Measurements from ENCODE around the gene DRAM2. TPM values are rescaled to one million over a fixed set of nuclear protein-coding genes. Genes with fewer than 3 reads are reported as not detected.
"Not testable (repeated sequence)": the region's sequence is repeated elsewhere in the genome, so short reads cannot be mapped to it uniquely, and the experiment has no call there.

The DRAM2 gene
- total RNA-seq, 2 donors from 2014 or later, result 49.7 to 64.9 TPM

- H3K9me3 Mint-ChIP-seq, result peaks cover 24% of the 10 kb centered on the region
- no peaks in the 10 kb centered on the region for H3K27me3 ChIP-seq (ENCODE audit: control insufficient read depth, insufficient read depth, low read length, poor library complexity, severe bottlenecking)
- no peak for TF ChIP-seq CTCF (conservative IDR thresholded peaks at IDR 0.05)
- no peak overlapping the region for H3K27ac ChIP-seq (ENCODE audit: low read depth, low read length)
- H3K4me3 Mint-ChIP-seq, result no peak overlapping the region
- no peak overlapping the region for H3K27ac Mint-ChIP-seq
- no peaks in the 10 kb centered on the region for H3K36me3 ChIP-seq (ENCODE audit: control insufficient read depth, insufficient read depth, low read length)
- no peak overlapping the region for H3K9ac ChIP-seq (ENCODE audit: extremely low read depth, low read length, poor library complexity, severe bottlenecking)
- H3K27me3 Mint-ChIP-seq (ENCODE audit: insufficient read depth), result no peaks in the 10 kb centered on the region
- H3K4me3 ChIP-seq (ENCODE audit: low read length), result no peak overlapping the region
- H3K9me3 ChIP-seq (ENCODE audit: control insufficient read depth, low read length), result peaks cover 13% of the 10 kb centered on the region
- no peaks in the 10 kb centered on the region for H3K36me3 Mint-ChIP-seq (ENCODE audit: low read depth)
- H3K4me1 Mint-ChIP-seq, result no peaks in the 10 kb centered on the region
- DNase-seq, result no peak
- H3K4me1 ChIP-seq (ENCODE audit: control insufficient read depth, insufficient read depth, low read length), result no peaks in the 10 kb centered on the region
Measured at GRCh38 chr1:111085676-111086075, 54.2 kb downstream of the DRAM2 start.

GRCh38 chr1:111084999-111085398 lies 54.9 kb downstream of the DRAM2 start:
- Mint-ChIP-seq H3K27me3 (ENCODE audit: insufficient read depth) (no peaks in the 10 kb centered on the region), H3K9me3 (peaks cover 25% of the 10 kb centered on the region), H3K4me3 (no peak overlapping the region), H3K27ac (no peak overlapping the region), H3K4me1 (no peaks in the 10 kb centered on the region), H3K36me3 (ENCODE audit: low read depth) (no peaks in the 10 kb centered on the region)
- no peak overlapping the region for H3K27ac ChIP-seq (ENCODE audit: low read depth, low read length)
- peaks cover 14% of the 10 kb centered on the region for H3K9me3 ChIP-seq (ENCODE audit: control insufficient read depth, low read length)
- 70 to 100% methylated on average over 1 to 2 of the region's 2 CpGs for WGBS, 2 experiments (ENCODE audit: insufficient coverage in 1 of 2, insufficient read length in 1 of 2)
- H3K4me1 ChIP-seq (ENCODE audit: control insufficient read depth, insufficient read depth, low read length), result no peaks in the 10 kb centered on the region
- no peaks in the 10 kb centered on the region for H3K27me3 ChIP-seq (ENCODE audit: control insufficient read depth, insufficient read depth, low read length, poor library complexity, severe bottlenecking)
- H3K4me3 ChIP-seq (ENCODE audit: low read length), result no peak overlapping the region
- no peak overlapping the region for H3K9ac ChIP-seq (ENCODE audit: extremely low read depth, low read length, poor library complexity, severe bottlenecking)
- no peak for TF ChIP-seq CTCF (conservative IDR thresholded peaks at IDR 0.05)
- no peak for DNase-seq
- no peaks in the 10 kb centered on the region for H3K36me3 ChIP-seq (ENCODE audit: control insufficient read depth, insufficient read depth, low read length)

GRCh38 chr1:111082421-111083203 lies 57.3 kb downstream of the DRAM2 start:
- Mint-ChIP-seq H3K36me3 (ENCODE audit: low read depth) (no peaks in the 10 kb centered on the region), H3K9me3 (peaks cover 39% of the 10 kb centered on the region), H3K27me3 (ENCODE audit: insufficient read depth) (no peaks in the 10 kb centered on the region), H3K4me3 (no peak overlapping the region), H3K4me1 (no peaks in the 10 kb centered on the region), H3K27ac (no peak overlapping the region)
- no peak for TF ChIP-seq CTCF (conservative IDR thresholded peaks at IDR 0.05)
- no peak overlapping the region for H3K4me3 ChIP-seq (ENCODE audit: low read length)
- no peak overlapping the region for H3K27ac ChIP-seq (ENCODE audit: low read depth, low read length)
- no peaks in the 10 kb centered on the region for H3K4me1 ChIP-seq (ENCODE audit: control insufficient read depth, insufficient read depth, low read length)
- no peaks in the 10 kb centered on the region for H3K36me3 ChIP-seq (ENCODE audit: control insufficient read depth, insufficient read depth, low read length)
- 74 to 92% methylated on average over 2 of the region's 2 CpGs for WGBS, 2 experiments (ENCODE audit: insufficient coverage in 1 of 2, insufficient read length in 1 of 2)
- H3K9me3 ChIP-seq (ENCODE audit: control insufficient read depth, low read length), result peaks cover 8% of the 10 kb centered on the region
- H3K27me3 ChIP-seq (ENCODE audit: control insufficient read depth, insufficient read depth, low read length, poor library complexity, severe bottlenecking), result no peaks in the 10 kb centered on the region
- DNase-seq, result no peak
- no peak overlapping the region for H3K9ac ChIP-seq (ENCODE audit: extremely low read depth, low read length, poor library complexity, severe bottlenecking)

GRCh38 chr1:111079329-111079728 lies 60.6 kb downstream of the DRAM2 start:
- H3K4me1 Mint-ChIP-seq; H3K27ac Mint-ChIP-seq; H3K9me3 ChIP-seq (ENCODE audit: control insufficient read depth, low read length); H3K36me3 ChIP-seq (ENCODE audit: control insufficient read depth, insufficient read depth, low read length); H3K4me1 ChIP-seq (ENCODE audit: control insufficient read depth, insufficient read depth, low read length); H3K36me3 Mint-ChIP-seq (ENCODE audit: low read depth); H3K9ac ChIP-seq (ENCODE audit: extremely low read depth, low read length, poor library complexity, severe bottlenecking); H3K4me3 ChIP-seq (ENCODE audit: low read length); DNase-seq; H3K27me3 ChIP-seq (ENCODE audit: control insufficient read depth, insufficient read depth, low read length, poor library complexity, severe bottlenecking); H3K4me3 Mint-ChIP-seq; H3K27ac ChIP-seq (ENCODE audit: low read depth, low read length); H3K27me3 Mint-ChIP-seq (ENCODE audit: insufficient read depth): not testable (repeated sequence)
- H3K9me3 Mint-ChIP-seq, result peaks cover 50% of the 10 kb centered on the region
- WGBS, 2 experiments (ENCODE audit: insufficient coverage in 1 of 2, insufficient read length in 1 of 2), result 94 to 100% methylated on average over 1 to 11 of the region's 12 CpGs

- not testable (repeated sequence) for H3K27me3 ChIP-seq (ENCODE audit: control insufficient read depth, insufficient read depth, low read length, poor library complexity, severe bottlenecking); H3K4me1 Mint-ChIP-seq
Measured at GRCh38 chr1:111077312-111077711, 62.6 kb downstream of the DRAM2 start.

More at GRCh38 chr1:111077312-111077711, 62.6 kb downstream of the DRAM2 start:
- H3K36me3 ChIP-seq (ENCODE audit: control insufficient read depth, insufficient read depth, low read length); H3K4me1 ChIP-seq (ENCODE audit: control insufficient read depth, insufficient read depth, low read length); H3K4me3 Mint-ChIP-seq; H3K27ac Mint-ChIP-seq; DNase-seq; H3K27ac ChIP-seq (ENCODE audit: low read depth, low read length); H3K4me3 ChIP-seq (ENCODE audit: low read length); H3K9ac ChIP-seq (ENCODE audit: extremely low read depth, low read length, poor library complexity, severe bottlenecking); H3K36me3 Mint-ChIP-seq (ENCODE audit: low read depth); H3K27me3 Mint-ChIP-seq (ENCODE audit: insufficient read depth); H3K9me3 ChIP-seq (ENCODE audit: control insufficient read depth, low read length): not testable (repeated sequence)
- H3K9me3 Mint-ChIP-seq, result peaks cover 46% of the 10 kb centered on the region
- 93% methylated on average over 4 of the region's 4 CpGs; no CpG with 5 or more reads in 1 of the 2 experiments for WGBS, 2 experiments (ENCODE audit: insufficient coverage in 1 of 2, insufficient read length in 1 of 2)
